K562 (cell line): Measurements from ENCODE around the gene KIF4B. TPM values are rescaled to one million over a fixed set of nuclear protein-coding genes. Genes with fewer than 3 reads are reported as not detected.

Source experiments
- FOXA1 ChIP-seq: fragments of 450-650 bp; IDR thresholded peaks from 2 replicates; pipeline ENCODE4 v1.6.1; 2016; ENCODE audit warnings: mild to moderate bottlenecking, borderline replicate concordance
- FOXK2 ChIP-seq, 2 experiments: fragments of 450-650 bp; IDR thresholded peaks in 1 of 2; conservative IDR thresholded peaks in 1 of 2; 2 replicates each; pipeline ENCODE4 v1.6.1; 2016; ENCODE audit warnings: low read depth in 2 of 2, mild to moderate bottlenecking in 1 of 2
- PHTF2 ChIP-seq: fragments of 250-450 bp; sonication (Bioruptor Pico); IDR thresholded peaks from 2 replicates; pipeline ENCODE4 v1.5.0; 2021; ENCODE audit warnings: mild to moderate bottlenecking
- U2AF2 ChIP-seq: fragments of 200-400 bp; formaldehyde crosslinking; optimal IDR thresholded peaks from 2 replicates; pipeline ENCODE3; 2017; ENCODE audit warnings: low read depth, mild to moderate bottlenecking, low read length
- polyA plus RNA-seq, 8 experiments: library from polyadenylated mRNA; depleted of rRNA in 4 of 8; stranded (reverse) in 5 of 8; unstranded in 3 of 8; fragments of >200 nt; fragmentation: Nextera tagmentation in 2 of 8; fragmentation: Illumina TruSeq in 1 of 8; extraction: Ambion mirVana in 2 of 8; extraction: Trizol in 1 of 8; gene quantifications; 2 replicates each; pipeline versions ENCODE4 v1.2.1 to v1.2.3, GENCODE V29; 2011 to 2014; ENCODE audit warnings: inconsistent platforms in 1 of 8, missing spikeins in 1 of 8
- total RNA-seq, 7 experiments: library from RNA; depleted of rRNA in 6 of 7; stranded (reverse); fragments of >200 nt in 6 of 7; fragmentation: Illumina TruSeq in 2 of 7; extraction: Trizol in 2 of 7; gene quantifications; 2 replicates each; pipeline versions ENCODE4 v1.2.1 to v1.2.3, GENCODE V29; 2011 to 2021; ENCODE audit warnings: low replicate concordance in 1 of 7
- TF ChIP-seq, protein P1 (sequence below), 2 experiments: fragments of 450-650 bp; IDR thresholded peaks; 2 replicates each; pipeline ENCODE4 v1.6.1; 2016; ENCODE audit warnings: mild to moderate bottlenecking in 2 of 2, borderline replicate concordance in 1 of 2, low read depth in 1 of 2, moderate library complexity in 1 of 2

The KIF4B gene
- total and polyA plus RNA-seq, 9 of the 15 experiments (the other 6 are each of a cell fraction or from before 2014, with no cell fraction given), result 0.01 to 0.09 (median 0.07) TPM; not detected in 2

DNA sequence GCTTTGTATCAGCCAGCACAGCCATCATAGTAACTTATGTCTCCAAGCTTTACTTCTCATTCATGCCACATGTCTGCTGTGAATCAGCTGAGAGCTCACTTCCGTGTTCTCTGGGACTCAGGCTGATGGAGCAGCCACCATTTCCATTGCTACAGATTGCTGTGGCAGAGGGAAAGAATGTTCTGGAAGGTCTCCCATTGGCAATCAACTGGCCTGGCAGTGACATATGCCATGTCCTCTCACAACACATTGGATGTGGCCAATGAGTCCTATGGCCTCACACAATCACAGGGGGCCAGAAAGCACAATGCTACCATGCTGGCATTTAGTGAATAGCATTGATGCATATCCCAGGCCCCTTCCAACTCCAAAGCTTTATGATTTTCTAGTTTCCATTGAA lies 44.1 kb downstream of the KIF4B start (continued):
- TF ChIP-seq, protein P1, sequence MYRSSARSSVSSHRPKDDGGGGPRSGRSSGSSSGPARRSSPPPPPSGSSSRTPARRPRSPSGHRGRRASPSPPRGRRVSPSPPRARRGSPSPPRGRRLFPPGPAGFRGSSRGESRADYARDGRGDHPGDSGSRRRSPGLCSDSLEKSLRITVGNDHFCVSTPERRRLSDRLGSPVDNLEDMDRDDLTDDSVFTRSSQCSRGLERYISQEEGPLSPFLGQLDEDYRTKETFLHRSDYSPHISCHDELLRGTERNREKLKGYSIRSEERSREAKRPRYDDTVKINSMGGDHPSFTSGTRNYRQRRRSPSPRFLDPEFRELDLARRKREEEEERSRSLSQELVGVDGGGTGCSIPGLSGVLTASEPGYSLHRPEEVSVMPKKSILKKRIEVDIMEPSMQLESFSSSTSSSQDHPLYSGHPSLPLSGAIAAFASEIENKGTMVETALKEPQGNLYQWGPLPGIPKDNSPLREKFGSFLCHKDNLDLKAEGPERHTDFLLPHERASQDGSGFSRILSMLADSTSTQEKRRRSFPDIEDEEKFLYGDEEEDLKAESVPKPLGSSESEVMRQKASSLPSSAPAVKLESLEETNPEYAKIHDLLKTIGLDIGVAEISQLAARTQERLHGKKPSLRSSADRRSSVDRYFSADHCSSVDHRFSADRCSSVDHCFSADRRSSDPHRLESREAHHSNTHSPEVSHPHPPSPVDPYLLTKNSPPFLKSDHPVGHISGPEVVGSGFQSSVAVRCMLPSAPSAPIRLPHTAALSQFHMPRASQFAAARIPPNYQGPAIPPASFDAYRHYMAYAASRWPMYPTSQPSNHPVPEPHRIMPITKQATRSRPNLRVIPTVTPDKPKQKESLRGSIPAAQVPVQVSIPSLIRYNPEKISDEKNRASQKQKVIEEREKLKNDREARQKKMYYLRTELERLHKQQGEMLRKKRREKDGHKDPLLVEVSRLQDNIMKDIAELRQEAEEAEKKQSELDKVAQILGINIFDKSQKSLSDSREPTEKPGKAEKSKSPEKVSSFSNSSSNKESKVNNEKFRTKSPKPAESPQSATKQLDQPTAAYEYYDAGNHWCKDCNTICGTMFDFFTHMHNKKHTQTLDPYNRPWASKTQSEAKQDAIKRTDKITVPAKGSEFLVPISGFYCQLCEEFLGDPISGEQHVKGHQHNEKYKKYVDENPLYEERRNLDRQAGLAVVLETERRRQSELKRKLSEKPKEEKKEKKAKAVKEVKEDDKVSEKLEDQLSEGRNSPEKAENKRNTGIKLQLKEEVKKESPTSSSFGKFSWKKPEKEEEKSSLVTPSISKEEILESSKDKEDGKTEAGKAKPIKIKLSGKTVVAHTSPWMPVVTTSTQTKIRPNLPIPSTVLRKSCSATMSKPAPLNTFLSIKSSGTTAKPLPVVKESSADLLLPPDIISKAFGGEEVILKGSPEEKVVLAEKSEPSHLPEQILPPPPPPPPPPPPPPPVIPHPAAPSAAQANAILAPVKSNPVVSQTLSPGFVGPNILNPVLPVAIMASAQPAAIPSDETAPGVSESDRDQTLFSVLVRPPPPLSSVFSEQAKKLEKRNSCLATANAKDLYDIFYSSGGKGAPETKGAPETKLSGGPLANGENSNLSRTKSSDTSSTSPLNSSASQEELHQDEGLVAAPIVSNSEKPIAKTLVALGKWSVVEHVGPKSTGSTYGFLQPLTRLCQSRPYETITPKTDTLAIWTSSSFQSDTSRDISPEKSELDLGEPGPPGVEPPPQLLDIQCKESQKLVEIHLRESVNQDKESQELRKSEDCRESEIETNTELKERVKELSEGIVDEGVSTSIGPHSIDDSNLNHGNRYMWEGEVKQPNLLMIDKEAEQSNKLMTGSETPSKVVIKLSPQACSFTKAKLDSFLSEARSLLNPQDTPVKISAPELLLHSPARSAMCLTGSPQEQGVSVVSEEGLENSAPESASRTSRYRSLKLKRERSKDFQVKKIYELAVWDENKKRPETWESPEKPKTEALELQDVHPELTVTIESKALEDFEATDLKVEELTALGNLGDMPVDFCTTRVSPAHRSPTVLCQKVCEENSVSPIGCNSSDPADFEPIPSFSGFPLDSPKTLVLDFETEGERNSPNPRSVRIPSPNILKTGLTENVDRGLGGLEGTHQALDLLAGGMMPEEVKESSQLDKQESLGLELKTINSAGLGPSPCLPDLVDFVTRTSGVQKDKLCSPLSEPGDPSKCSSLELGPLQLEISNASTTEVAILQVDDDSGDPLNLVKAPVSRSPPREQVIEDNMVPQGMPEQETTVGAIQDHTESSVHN (IDR thresholded peaks at IDR 0.05; ENCODE audit: borderline replicate concordance in 1 of 2, low read depth in 1 of 2), result no peak
- TF ChIP-seq FOXK2 (conservative IDR thresholded peaks at IDR 0.05 in 1 of 2, IDR thresholded peaks at IDR 0.05 in 1 of 2; ENCODE audit: low read depth in 2 of 2) (no peak), FOXA1 (no peak), PHTF2 (CRISPR knock-in tag) (no peak), U2AF2 (no peak)
